IPS DF 6.9 (cell line): ENCODE data around the gene THOC5.
"Not testable (repeated sequence)": the region's sequence is repeated elsewhere in the genome, so short reads cannot be mapped to it uniquely, and the experiment has no call there.

Experiments used
- DNase-seq: peaks from one replicate; pipeline ENCODE4 v3.0.0-alpha.2; 2013; ENCODE audit warnings: low read depth, low spot score
- H3K27ac ChIP-seq: one replicate; pipeline ENCODE4 v1.5.1; 2013; ENCODE audit warnings: low read length, control low read depth
- H3K27me3 ChIP-seq: 2 replicates; pipeline ENCODE4 v1.6.1; 2013; ENCODE audit warnings: mild to moderate bottlenecking, low read length; ENCODE audit not compliant: control insufficient read depth, insufficient read depth
- H3K36me3 ChIP-seq: 2 replicates; pipeline ENCODE4 v1.6.1; 2013; ENCODE audit warnings: low read length; ENCODE audit not compliant: control insufficient read depth, insufficient read depth
- H3K4me1 ChIP-seq: 2 replicates; pipeline ENCODE4 v1.6.1; 2013; ENCODE audit warnings: low read length; ENCODE audit not compliant: control insufficient read depth, insufficient read depth
- H3K4me3 ChIP-seq: 2 replicates; pipeline ENCODE4 v1.5.1; 2013; ENCODE audit warnings: mild to moderate bottlenecking, low read length
- H3K9me3 ChIP-seq: 2 replicates; pipeline ENCODE4 v1.6.1; 2013; ENCODE audit warnings: low read length, inconsistent platforms; ENCODE audit not compliant: control insufficient read depth, insufficient read depth
- WGBS: extraction: QIAGEN DNeasy Blood & Tissue Kit; methylation state at CpG from one replicate; pipeline ENCODE4 v1.1.7; 2013; ENCODE audit warnings: mixed read lengths, missing lambda C conversion rate; ENCODE audit not compliant: insufficient read length, insufficient coverage; 5-methylcytosine and 5-hydroxymethylcytosine counted together

The THOC5 gene

DNA sequence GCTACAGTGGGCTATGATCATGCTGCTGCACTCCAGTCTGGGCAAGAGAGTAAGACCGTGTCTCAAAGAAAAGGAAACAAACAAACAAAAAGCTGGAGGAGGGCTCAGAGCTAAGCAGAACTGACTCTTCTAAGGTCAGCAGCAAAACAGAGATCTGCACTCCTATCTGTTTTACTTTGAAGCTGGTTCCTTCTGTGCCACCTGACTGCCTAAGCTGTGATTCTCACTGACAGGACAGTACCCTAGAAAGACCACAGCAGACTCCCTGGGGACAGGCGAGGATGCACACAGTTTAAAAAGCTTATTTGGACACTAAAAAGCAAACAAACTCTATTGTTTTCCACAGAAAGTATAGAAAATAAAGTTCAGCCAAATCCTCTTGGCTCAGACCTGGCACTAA, 43.0 kb downstream of the THOC5 start:
- no peaks in the 10 kb centered on the region for H3K4me1 ChIP-seq
- H3K27me3 ChIP-seq, result no peaks in the 10 kb centered on the region
- peaks cover 25% of the 10 kb centered on the region; the same call in 1 of the 2 replicates for H3K36me3 ChIP-seq
- H3K4me3 ChIP-seq, result no peak overlapping the region
- no peak overlapping the region for H3K27ac ChIP-seq
- WGBS, result no CpG with 5 or more reads among the region's 2 CpGs
- no peaks in the 10 kb centered on the region for H3K9me3 ChIP-seq
- DNase-seq, result no peak

DNA sequence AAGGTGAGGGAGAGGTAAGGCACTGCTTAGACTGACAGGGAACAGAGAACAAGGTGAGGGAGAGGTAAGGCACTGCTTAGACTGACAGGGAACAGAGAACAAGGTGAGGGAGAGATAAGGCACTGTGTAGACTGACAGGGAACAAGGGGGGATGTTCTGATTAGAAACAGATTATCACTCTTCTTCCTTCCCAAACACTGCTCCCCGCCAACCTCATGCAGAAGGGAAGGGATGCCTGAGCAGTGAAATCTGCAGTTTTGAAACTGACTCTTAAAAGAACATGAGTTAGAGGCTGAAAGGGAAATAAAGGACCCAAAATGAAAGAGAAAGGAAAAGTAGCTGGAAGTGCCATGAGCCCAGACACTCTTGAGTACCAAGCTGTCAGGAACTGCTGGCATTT, 43.7 kb downstream of the THOC5 start:
- H3K4me1 ChIP-seq, result no peaks in the 10 kb centered on the region
- WGBS, result no CpG with 5 or more reads among the region's 1 CpG
- H3K27me3 ChIP-seq, result no peaks in the 10 kb centered on the region
- H3K4me3 ChIP-seq, result no peak overlapping the region
- H3K9me3 ChIP-seq, result no peaks in the 10 kb centered on the region
- DNase-seq, result no peak
- peaks cover 25% of the 10 kb centered on the region; the same call in 1 of the 2 replicates for H3K36me3 ChIP-seq
- H3K27ac ChIP-seq, result no peak overlapping the region

DNA sequence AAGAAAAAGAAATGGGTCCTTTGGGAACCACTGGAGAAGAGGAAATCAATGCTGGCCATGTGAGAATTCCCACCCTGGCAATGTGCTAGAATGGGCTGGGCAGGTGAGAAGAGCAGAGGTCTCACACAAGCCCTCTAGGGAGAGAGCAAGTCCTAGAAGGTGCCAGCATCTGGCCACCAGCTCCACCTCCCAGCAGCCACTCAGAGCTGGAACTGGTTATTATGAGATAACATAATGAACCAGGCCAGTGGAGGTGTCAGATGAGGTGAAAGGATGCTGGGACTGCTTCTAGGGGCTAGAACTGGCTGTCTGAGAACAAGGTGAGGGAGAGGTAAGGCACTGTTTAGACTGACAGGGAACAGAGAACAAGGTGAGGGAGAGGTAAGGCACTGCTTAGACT, 44.3 kb downstream of the THOC5 start:
- Histone ChIP-seq H3K9me3 (no peaks in the 10 kb centered on the region), H3K27ac (no peak overlapping the region), H3K4me1 (no peaks in the 10 kb centered on the region), H3K27me3 (no peaks in the 10 kb centered on the region), H3K4me3 (no peak overlapping the region), H3K36me3 (peaks cover 25% of the 10 kb centered on the region; the same call in 1 of the 2 replicates)
- no peak for DNase-seq

DNA sequence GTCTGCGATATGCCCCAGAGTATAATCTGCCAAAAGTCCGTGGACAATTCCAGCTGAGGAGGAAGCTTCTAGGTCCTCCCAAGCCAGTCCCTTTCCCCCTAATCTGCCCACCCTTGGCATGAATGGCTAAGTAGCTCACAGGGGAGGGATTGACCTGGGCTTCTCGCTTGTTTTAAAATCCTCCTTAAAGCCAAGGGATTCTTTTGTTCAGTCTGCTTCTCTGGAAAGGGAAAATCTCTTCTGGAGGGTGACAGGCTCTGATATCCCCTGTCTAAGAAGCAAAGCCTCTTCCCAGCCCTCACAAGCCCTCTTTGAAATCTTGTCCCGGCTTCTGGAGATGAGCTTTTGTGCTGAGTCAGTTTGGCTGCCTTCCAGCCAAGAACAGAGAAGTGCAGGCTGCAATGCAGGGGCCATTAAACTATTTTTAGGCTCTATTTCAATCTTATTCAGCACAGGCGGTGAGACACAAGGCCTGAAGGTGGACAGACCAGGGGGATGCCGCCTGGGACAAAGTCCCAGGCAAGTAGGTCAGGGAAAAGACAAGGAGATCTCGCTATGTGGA, 49.7 kb downstream of the THOC5 start:
- H3K4me3 ChIP-seq, result no peak overlapping the region
- no peak for DNase-seq
- no peaks in the 10 kb centered on the region for H3K9me3 ChIP-seq
- H3K4me1 ChIP-seq, result no peaks in the 10 kb centered on the region
- H3K27ac ChIP-seq, result no peak overlapping the region
- no peaks in the 10 kb centered on the region for H3K27me3 ChIP-seq
- H3K36me3 ChIP-seq, result peaks cover 7% of the 10 kb centered on the region; the same call in 1 of the 2 replicates
- WGBS, result no CpG with 5 or more reads among the region's 7 CpGs

DNA sequence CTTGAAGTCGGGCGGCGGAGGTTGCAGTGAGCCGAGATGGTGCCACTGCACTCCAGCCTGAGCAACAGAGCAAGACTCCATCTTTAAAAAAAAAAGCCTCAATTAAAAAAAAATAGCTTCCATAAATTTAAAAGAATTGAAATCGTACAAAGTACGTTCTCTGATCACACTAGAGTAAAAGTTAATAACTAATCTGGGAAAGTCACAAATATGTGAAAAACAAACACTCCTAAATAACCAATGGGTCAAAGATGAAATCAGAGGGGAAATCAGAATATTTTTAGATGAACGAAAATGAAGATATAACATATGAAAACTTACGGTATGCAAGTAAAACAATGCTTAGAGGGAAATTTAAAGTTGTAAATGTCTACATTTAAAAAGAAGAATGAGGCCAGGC, 53.7 kb downstream of the THOC5 start:
- H3K4me3 ChIP-seq, result no peak overlapping the region
- H3K9me3 ChIP-seq, result no peaks in the 10 kb centered on the region
- 100% methylated on average over 2 of the region's 8 CpGs for WGBS
- no peaks in the 10 kb centered on the region for H3K4me1 ChIP-seq
- DNase-seq, result no peak
- H3K27ac ChIP-seq, result no peak overlapping the region
- no peaks in the 10 kb centered on the region for H3K36me3 ChIP-seq
- H3K27me3 ChIP-seq, result no peaks in the 10 kb centered on the region

DNA sequence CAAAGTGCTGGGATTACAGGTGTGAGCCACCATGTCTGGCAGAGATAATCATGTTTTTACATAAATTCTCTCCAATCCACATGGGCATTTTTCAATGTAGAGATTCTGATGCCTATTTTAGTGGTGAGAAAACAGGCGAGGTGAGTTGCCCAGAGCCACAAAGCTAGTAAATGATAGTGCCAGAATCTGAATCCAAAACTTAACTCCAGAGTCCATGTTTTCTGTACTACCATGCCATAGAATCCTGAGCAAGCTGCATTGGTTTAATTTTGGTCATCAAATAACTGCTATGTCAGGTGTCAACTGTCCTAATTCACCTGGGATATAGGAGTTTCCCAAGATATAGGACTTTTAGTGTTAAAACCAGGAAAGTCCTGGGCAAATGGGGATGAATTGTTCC, 59.9 kb downstream of the THOC5 start:
- Histone ChIP-seq H3K27me3 (no peaks in the 10 kb centered on the region), H3K9me3 (no peaks in the 10 kb centered on the region), H3K4me3 (no peak overlapping the region), H3K36me3 (no peaks in the 10 kb centered on the region), H3K27ac (no peak overlapping the region), H3K4me1 (no peaks in the 10 kb centered on the region)
- WGBS, result no CpG with 5 or more reads among the region's 1 CpG
- DNase-seq, result no peak

DNA sequence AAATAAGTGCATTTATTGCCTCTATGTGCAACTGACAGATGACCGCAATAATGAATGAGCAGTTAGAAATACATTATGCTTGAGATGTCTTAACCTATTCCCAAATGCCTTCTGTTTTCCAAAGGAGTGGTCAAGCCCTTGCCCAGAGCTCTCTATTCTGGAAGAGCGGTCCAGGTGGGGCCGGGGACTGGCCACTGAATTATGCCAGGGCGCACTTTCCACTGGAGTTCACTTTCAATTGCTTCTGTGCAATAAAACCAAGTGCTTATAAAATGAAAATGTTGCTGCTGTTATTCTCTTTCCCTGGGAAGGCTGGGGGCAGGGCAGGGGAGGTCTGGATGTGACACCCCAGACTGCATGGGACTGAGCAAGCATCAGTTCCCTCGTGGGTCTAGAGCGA, 62.5 kb downstream of the THOC5 start:
- Histone ChIP-seq H3K27me3 (no peaks in the 10 kb centered on the region), H3K36me3 (no peaks in the 10 kb centered on the region), H3K9me3 (no peaks in the 10 kb centered on the region), H3K4me3 (no peak overlapping the region), H3K4me1 (no peaks in the 10 kb centered on the region), H3K27ac (no peak overlapping the region)
- WGBS, result no CpG with 5 or more reads among the region's 6 CpGs
- no peak for DNase-seq

DNA sequence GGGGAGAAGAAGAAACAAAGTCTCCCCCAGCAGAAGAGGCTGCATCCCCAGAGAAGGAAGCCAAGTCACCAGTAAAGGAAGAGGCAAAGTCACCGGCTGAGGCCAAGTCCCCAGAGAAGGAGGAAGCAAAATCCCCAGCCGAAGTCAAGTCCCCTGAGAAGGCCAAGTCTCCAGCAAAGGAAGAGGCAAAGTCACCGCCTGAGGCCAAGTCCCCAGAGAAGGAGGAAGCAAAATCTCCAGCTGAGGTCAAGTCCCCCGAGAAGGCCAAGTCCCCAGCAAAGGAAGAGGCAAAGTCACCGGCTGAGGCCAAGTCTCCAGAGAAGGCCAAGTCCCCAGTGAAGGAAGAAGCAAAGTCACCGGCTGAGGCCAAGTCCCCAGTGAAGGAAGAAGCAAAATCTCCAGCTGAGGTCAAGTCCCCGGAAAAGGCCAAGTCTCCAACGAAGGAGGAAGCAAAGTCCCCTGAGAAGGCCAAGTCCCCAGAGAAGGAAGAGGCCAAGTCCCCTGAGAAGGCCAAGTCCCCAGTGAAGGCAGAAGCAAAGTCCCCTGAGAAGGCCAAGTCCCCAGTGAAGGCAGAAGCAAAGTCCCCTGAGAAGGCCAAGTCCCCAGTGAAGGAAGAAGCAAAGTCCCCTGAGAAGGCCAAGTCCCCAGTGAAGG, 64.3 kb downstream of the THOC5 start:
- WGBS, result no CpG with 5 or more reads among the region's 8 CpGs
- not testable (repeated sequence) for H3K4me3 ChIP-seq, H3K36me3 ChIP-seq, H3K27ac ChIP-seq, H3K9me3 ChIP-seq, DNase-seq, H3K27me3 ChIP-seq, H3K4me1 ChIP-seq

DNA sequence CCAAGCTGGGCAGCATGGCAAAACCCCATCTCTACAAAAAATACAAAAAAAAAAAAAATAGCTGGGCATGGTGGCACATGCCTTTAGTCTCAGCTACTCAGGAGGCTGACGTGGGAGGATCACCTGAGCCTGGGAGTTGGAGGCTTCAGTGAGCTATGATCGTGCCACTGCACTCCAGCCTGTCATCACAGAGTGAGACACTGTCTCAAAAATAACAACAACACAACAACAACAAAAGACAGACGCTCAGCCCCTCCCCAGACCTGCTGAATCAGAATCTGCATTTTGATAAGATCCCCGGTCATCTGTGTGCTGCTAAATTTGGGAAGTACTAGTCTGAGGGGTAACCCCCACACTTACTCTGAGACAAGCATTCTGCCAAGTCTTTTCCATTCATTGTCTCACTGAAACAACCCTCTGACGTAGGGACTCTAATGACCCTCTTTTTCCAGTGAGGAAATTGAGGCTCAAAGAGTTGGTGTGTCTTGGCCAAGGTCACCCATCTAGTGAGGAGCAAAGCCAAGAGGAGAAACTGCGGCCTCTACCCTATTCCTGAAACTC, 66.1 kb downstream of the THOC5 start:
- H3K4me1 ChIP-seq, result no peaks in the 10 kb centered on the region
- no peaks in the 10 kb centered on the region; the same call in 1 of the 2 replicates for H3K27me3 ChIP-seq
- no peak for DNase-seq
- H3K36me3 ChIP-seq, result no peaks in the 10 kb centered on the region
- H3K27ac ChIP-seq, result no peak overlapping the region
- H3K9me3 ChIP-seq, result no peaks in the 10 kb centered on the region
- WGBS, result no CpG with 5 or more reads among the region's 6 CpGs
- H3K4me3 ChIP-seq, result no peak overlapping the region

DNA sequence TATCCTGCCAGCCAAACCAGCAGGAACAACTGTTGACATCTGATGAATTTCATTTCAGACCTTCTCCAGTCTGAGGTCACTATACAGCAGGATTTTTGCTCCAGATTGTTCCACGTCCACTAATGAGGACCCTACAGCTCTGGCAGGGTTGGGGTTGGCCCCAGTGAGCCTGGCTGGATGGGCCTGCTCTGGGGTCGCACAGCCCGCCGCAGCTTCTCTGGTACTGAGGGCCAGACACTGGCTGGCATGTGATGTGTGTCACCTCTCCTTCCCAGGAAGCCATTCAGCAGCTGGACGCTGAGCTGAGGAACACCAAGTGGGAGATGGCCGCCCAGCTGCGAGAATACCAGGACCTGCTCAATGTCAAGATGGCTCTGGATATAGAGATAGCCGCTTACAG, 68.1 kb downstream of the THOC5 start:
- H3K9me3 ChIP-seq, result no peaks in the 10 kb centered on the region
- WGBS, result no CpG with 5 or more reads among the region's 8 CpGs
- no peak for DNase-seq
- H3K4me1 ChIP-seq, result peaks cover 5% of the 10 kb centered on the region
- H3K36me3 ChIP-seq, result peaks cover 1% of the 10 kb centered on the region; the same call in 1 of the 2 replicates
- H3K4me3 ChIP-seq, result no peak overlapping the region
- peaks cover 10% of the 10 kb centered on the region; the same call in 1 of the 2 replicates for H3K27me3 ChIP-seq
- H3K27ac ChIP-seq, result no peak overlapping the region

DNA sequence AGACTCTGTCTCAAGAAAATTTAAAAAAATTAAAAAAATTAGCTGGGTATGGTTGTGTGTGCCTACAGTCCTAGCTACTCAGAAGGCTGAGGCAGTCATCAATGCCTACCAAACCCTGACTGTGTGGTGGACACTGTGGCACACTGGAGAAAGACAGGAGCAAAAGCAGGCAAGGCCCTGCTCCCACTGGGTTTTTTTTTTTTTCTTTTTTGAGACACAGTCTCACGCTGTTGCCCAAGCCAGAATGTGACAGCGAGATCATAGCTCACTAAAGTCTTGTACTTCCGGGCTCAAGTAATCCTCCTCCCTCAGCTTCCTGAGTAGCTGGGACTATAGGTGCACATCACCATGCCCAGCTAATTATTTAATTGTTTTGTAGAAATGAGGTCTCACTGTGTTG, 68.9 kb downstream of the THOC5 start:
- Histone ChIP-seq H3K27me3 (peaks cover 16% of the 10 kb centered on the region), H3K4me1 (peaks cover 8% of the 10 kb centered on the region), H3K36me3 (peaks cover 4% of the 10 kb centered on the region; the same call in 1 of the 2 replicates), H3K27ac (no peak overlapping the region), H3K9me3 (no peaks in the 10 kb centered on the region), H3K4me3 (no peak overlapping the region)
- WGBS, result no CpG with 5 or more reads among the region's 3 CpGs
- no peak for DNase-seq
